ENCODE results near the gene CDH13.

CDH13 gene

DNA sequence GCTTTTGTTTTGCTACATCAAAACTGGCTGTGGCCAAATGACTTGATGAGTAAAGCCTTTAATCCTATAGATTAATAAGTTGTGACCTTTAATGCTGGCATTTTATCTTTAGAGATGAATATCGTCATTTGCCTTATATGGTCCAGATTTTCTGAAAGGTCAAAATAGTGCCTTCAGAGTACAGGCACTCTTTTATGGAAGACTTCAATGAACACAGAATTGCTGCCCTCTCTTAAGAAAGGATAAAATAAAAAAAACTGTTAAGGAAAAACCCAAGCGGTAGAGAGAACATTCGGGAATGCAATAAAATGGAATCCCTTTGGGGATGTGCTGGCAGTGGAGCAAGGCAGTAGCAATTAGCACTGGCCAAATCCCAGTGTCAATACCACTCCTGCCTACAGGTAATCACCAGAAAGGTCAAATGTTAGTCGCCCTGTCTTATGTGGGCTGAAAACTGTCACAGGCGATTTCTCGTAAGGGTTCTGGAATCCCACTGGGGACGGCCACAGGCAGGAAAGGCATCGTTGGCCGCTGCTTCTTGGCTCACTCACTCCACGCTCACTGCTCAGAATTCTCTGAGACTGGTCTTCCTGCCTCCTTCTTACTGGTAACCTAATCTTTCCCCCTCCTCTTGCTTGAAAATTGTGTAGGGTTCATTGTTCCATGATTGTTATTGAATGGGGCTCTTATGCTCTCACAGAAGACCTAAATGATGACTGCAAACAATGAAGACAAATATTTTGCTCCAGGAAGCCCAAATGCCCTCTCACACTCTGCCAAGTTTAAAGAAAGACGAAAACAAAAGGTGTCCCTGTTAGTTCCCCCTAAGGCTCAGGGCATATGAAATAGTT is 1135.6 kb downstream of the CDH13 start:
- Histone ChIP-seq H3K9me3 (ENCODE audit: control insufficient read depth, low read length) (peaks cover 3% of the 10 kb centered on the region), H3K4me1 (ENCODE audit: control insufficient read depth, insufficient read depth, low read length) (no peaks in the 10 kb centered on the region), H3K9ac (ENCODE audit: low read length) (no peak overlapping the region), H3K36me3 (ENCODE audit: control insufficient read depth, insufficient read depth, low read length, severe bottlenecking) (no peaks in the 10 kb centered on the region), H3K27me3 (replicated peaks; ENCODE audit: control insufficient read depth, insufficient read depth, low read length) (no peaks in the 10 kb centered on the region), H3K4me3 (ENCODE audit: low read length) (no peak overlapping the region)
- no peak for DNase-seq (ENCODE audit: low read depth)

GRCh38 chr16:83762992-83763358 is 1136.2 kb downstream of the CDH13 start:
- Histone ChIP-seq H3K36me3 (ENCODE audit: control insufficient read depth, insufficient read depth, low read length, severe bottlenecking) (no peaks in the 10 kb centered on the region), H3K4me3 (ENCODE audit: low read length) (no peak overlapping the region), H3K27me3 (replicated peaks; ENCODE audit: control insufficient read depth, insufficient read depth, low read length) (no peaks in the 10 kb centered on the region), H3K9ac (ENCODE audit: low read length) (no peak overlapping the region), H3K9me3 (ENCODE audit: control insufficient read depth, low read length) (peaks cover 3% of the 10 kb centered on the region), H3K4me1 (ENCODE audit: control insufficient read depth, insufficient read depth, low read length) (no peaks in the 10 kb centered on the region)
- no peak for DNase-seq (ENCODE audit: low read depth)

- H3K4me3 ChIP-seq (ENCODE audit: low read length), result no peak overlapping the region
- DNase-seq (ENCODE audit: low read depth), result no peak
- no peaks in the 10 kb centered on the region for H3K27me3 ChIP-seq (replicated peaks; ENCODE audit: control insufficient read depth, insufficient read depth, low read length)
- H3K9me3 ChIP-seq (ENCODE audit: control insufficient read depth, low read length), result no peaks in the 10 kb centered on the region
- H3K36me3 ChIP-seq (ENCODE audit: control insufficient read depth, insufficient read depth, low read length, severe bottlenecking), result no peaks in the 10 kb centered on the region
- H3K9ac ChIP-seq (ENCODE audit: low read length), result no peak overlapping the region
- H3K4me1 ChIP-seq (ENCODE audit: control insufficient read depth, insufficient read depth, low read length), result no peaks in the 10 kb centered on the region
Measured at GRCh38 chr16:83768986-83769385, 1142.2 kb downstream of the CDH13 start.

- Histone ChIP-seq H3K27me3 (replicated peaks; ENCODE audit: control insufficient read depth, insufficient read depth, low read length) (no peaks in the 10 kb centered on the region), H3K36me3 (ENCODE audit: control insufficient read depth, insufficient read depth, low read length, severe bottlenecking) (no peaks in the 10 kb centered on the region), H3K9me3 (ENCODE audit: control insufficient read depth, low read length) (no peaks in the 10 kb centered on the region), H3K9ac (ENCODE audit: low read length) (no peak overlapping the region), H3K4me1 (ENCODE audit: control insufficient read depth, insufficient read depth, low read length) (no peaks in the 10 kb centered on the region), H3K4me3 (ENCODE audit: low read length) (no peak overlapping the region)
- no peak for DNase-seq (ENCODE audit: low read depth)
Measured at GRCh38 chr16:83769397-83770008, 1142.7 kb downstream of the CDH13 start.

DNA sequence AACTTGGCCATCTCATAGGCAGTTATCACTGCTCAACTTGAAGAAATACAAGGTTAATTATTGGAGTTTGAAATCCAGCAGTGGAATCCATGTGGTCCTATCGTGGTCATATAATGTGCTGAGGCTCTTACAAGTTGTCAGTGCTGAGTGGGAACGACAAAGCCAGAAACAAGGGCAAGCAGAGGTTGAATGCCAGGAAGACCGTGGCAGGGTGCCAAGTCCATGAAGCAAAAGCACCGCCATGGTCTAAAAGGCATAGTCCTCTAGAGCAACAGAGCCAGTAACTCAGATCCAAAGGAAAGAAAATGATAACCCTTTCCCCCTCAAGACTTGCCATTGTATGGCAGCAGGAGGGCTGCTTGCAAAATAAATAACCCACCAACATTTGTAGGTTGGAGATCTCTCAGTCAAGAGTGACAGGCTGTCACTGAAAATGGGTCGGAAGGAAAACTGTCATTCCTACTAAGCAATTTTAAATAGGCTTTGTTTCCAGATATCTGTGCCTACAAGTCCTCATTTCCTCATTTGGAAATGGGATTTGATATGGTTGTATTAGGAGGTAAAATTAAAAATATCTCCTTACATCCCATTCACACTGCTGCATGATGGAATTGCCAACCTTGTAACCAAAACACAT is 1144.7 kb downstream of the CDH13 start:
- no peak for DNase-seq (ENCODE audit: low read depth)
- H3K36me3 ChIP-seq (ENCODE audit: control insufficient read depth, insufficient read depth, low read length, severe bottlenecking), result no peaks in the 10 kb centered on the region
- no peak overlapping the region for H3K9ac ChIP-seq (ENCODE audit: low read length)
- no peaks in the 10 kb centered on the region for H3K4me1 ChIP-seq (ENCODE audit: control insufficient read depth, insufficient read depth, low read length)
- no peak overlapping the region for H3K4me3 ChIP-seq (ENCODE audit: low read length)
- H3K9me3 ChIP-seq (ENCODE audit: control insufficient read depth, low read length), result no peaks in the 10 kb centered on the region
- H3K27me3 ChIP-seq (replicated peaks; ENCODE audit: control insufficient read depth, insufficient read depth, low read length), result no peaks in the 10 kb centered on the region

- no peaks in the 10 kb centered on the region for H3K4me1 ChIP-seq (ENCODE audit: control insufficient read depth, insufficient read depth, low read length)
- H3K36me3 ChIP-seq (ENCODE audit: control insufficient read depth, insufficient read depth, low read length, severe bottlenecking), result no peaks in the 10 kb centered on the region
- H3K4me3 ChIP-seq (ENCODE audit: low read length), result no peak overlapping the region
- H3K27me3 ChIP-seq (replicated peaks; ENCODE audit: control insufficient read depth, insufficient read depth, low read length), result no peaks in the 10 kb centered on the region
- H3K9ac ChIP-seq (ENCODE audit: low read length), result no peak overlapping the region
- no peak for DNase-seq (ENCODE audit: low read depth)
- H3K9me3 ChIP-seq (ENCODE audit: control insufficient read depth, low read length), result no peaks in the 10 kb centered on the region
Measured at GRCh38 chr16:83772806-83773205, 1146.0 kb downstream of the CDH13 start.

GRCh38 chr16:83774066-83774465 is 1147.3 kb downstream of the CDH13 start:
- Histone ChIP-seq H3K36me3 (ENCODE audit: control insufficient read depth, insufficient read depth, low read length, severe bottlenecking) (no peaks in the 10 kb centered on the region), H3K9ac (ENCODE audit: low read length) (no peak overlapping the region), H3K4me1 (ENCODE audit: control insufficient read depth, insufficient read depth, low read length) (no peaks in the 10 kb centered on the region), H3K9me3 (ENCODE audit: control insufficient read depth, low read length) (no peaks in the 10 kb centered on the region), H3K4me3 (ENCODE audit: low read length) (no peak overlapping the region), H3K27me3 (replicated peaks; ENCODE audit: control insufficient read depth, insufficient read depth, low read length) (no peaks in the 10 kb centered on the region)
- DNase-seq (ENCODE audit: low read depth), result no peak

DNA sequence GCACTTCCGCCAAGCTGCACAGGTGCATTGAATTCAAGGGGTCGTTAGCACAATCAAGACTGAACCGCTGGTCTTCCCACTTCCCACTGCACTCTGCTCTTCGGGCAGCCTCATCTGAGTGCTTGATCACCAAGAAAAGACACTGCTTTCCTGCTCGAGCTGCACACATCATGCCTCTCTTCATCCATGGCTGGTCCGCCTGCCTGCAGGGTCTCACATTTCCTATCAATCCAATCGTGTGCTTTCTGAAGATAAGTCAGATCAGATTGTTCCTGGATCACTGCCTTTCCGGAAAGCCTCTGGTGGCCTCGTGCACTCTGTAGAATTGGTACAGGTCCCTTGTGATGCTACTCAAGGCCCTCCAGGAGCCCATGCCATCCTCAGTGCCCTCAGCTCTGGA is 1150.2 kb downstream of the CDH13 start:
- Histone ChIP-seq H3K36me3 (ENCODE audit: control insufficient read depth, insufficient read depth, low read length, severe bottlenecking) (no peaks in the 10 kb centered on the region), H3K9me3 (ENCODE audit: control insufficient read depth, low read length) (no peaks in the 10 kb centered on the region), H3K27me3 (replicated peaks; ENCODE audit: control insufficient read depth, insufficient read depth, low read length) (no peaks in the 10 kb centered on the region), H3K4me3 (ENCODE audit: low read length) (no peak overlapping the region), H3K9ac (ENCODE audit: low read length) (no peak overlapping the region), H3K4me1 (ENCODE audit: control insufficient read depth, insufficient read depth, low read length) (no peaks in the 10 kb centered on the region)
- DNase-seq (ENCODE audit: low read depth), result no peak

- DNase-seq (ENCODE audit: low read depth), result peak; percentile 74
- H3K9me3 ChIP-seq (ENCODE audit: control insufficient read depth, low read length), result no peaks in the 10 kb centered on the region
- no peak overlapping the region for H3K4me3 ChIP-seq (ENCODE audit: low read length)
- no peaks in the 10 kb centered on the region for H3K27me3 ChIP-seq (replicated peaks; ENCODE audit: control insufficient read depth, insufficient read depth, low read length)
- H3K9ac ChIP-seq (ENCODE audit: low read length), result no peak overlapping the region
- no peaks in the 10 kb centered on the region for H3K4me1 ChIP-seq (ENCODE audit: control insufficient read depth, insufficient read depth, low read length)
- no peaks in the 10 kb centered on the region for H3K36me3 ChIP-seq (ENCODE audit: control insufficient read depth, insufficient read depth, low read length, severe bottlenecking)
Measured at GRCh38 chr16:83779886-83780285, 1153.1 kb downstream of the CDH13 start.

- no peaks in the 10 kb centered on the region for H3K9me3 ChIP-seq (ENCODE audit: control insufficient read depth, low read length)
- no peak for DNase-seq (ENCODE audit: low read depth)
- H3K27me3 ChIP-seq (replicated peaks; ENCODE audit: control insufficient read depth, insufficient read depth, low read length), result no peaks in the 10 kb centered on the region
- no peaks in the 10 kb centered on the region for H3K36me3 ChIP-seq (ENCODE audit: control insufficient read depth, insufficient read depth, low read length, severe bottlenecking)
- H3K4me3 ChIP-seq (ENCODE audit: low read length), result no peak overlapping the region
- H3K9ac ChIP-seq (ENCODE audit: low read length), result no peak overlapping the region
- H3K4me1 ChIP-seq (ENCODE audit: control insufficient read depth, insufficient read depth, low read length), result no peaks in the 10 kb centered on the region
Measured at GRCh38 chr16:83785455-83785854, 1158.7 kb downstream of the CDH13 start.

GRCh38 chr16:83789642-83790401 is 1163.1 kb downstream of the CDH13 start:
- H3K4me3 ChIP-seq (ENCODE audit: low read length), result no peak overlapping the region
- no peak for DNase-seq (ENCODE audit: low read depth)
- H3K36me3 ChIP-seq (ENCODE audit: control insufficient read depth, insufficient read depth, low read length, severe bottlenecking), result no peaks in the 10 kb centered on the region
- no peak overlapping the region for H3K9ac ChIP-seq (ENCODE audit: low read length)
- no peaks in the 10 kb centered on the region for H3K4me1 ChIP-seq (ENCODE audit: control insufficient read depth, insufficient read depth, low read length)
- no peaks in the 10 kb centered on the region for H3K9me3 ChIP-seq (ENCODE audit: control insufficient read depth, low read length)
- no peaks in the 10 kb centered on the region for H3K27me3 ChIP-seq (replicated peaks; ENCODE audit: control insufficient read depth, insufficient read depth, low read length)

All from adipocyte (in vitro differentiated cells).